HEK293 (cell line): ENCODE results near the gene PRPF6.

Experiments
- CTCF ChIP-seq: fragments of 450-650 bp; formaldehyde crosslinking; IDR thresholded peaks from 2 replicates; pipeline ENCODE4 v1.5.1; 2016; ENCODE audit warnings: missing biosample characterization, missing genetic modification characterization
- ZBTB7A ChIP-seq: fragments of 450-650 bp; formaldehyde crosslinking; IDR thresholded peaks from 2 replicates; pipeline ENCODE4 v1.5.1; 2016; ENCODE audit warnings: low read depth, missing biosample characterization, missing genetic modification characterization

- TF ChIP-seq ZBTB7A (tag by site-specific recombination) (no peak), CTCF (tag by site-specific recombination) (no peak)
These were observed 75.6 kb downstream of the PRPF6 start for GRCh38 chr20:64056639-64056888.
